HCT116 (cell line): ENCODE measurements around the gene SNRNP200.

ENCODE experiments used
- CTCF ChIP-seq, 3 experiments: fragments of 200-600 bp in 1 of 3; sonication (generic) in 1 of 3; IDR thresholded peaks in 2 of 3; conservative IDR thresholded peaks in 1 of 3; 2 replicates each; pipeline ENCODE4 v1.5.1; 2012 to 2017; ENCODE audit warnings: low read depth in 2 of 3, low read length in 2 of 3, antibody characterized with exemption in 1 of 3, borderline replicate concordance in 1 of 3, control low read depth in 1 of 3, mild to moderate bottlenecking in 1 of 3, mixed read lengths in 1 of 3, mixed run types in 1 of 3, moderate library complexity in 1 of 3; ENCODE audit not compliant: insufficient read depth in 1 of 3
- POLR2A ChIP-seq: IDR thresholded peaks from 2 replicates; pipeline ENCODE4 v1.7.0; 2011; ENCODE audit warnings: borderline replicate concordance; ENCODE audit not compliant: insufficient read depth, insufficient read length; ENCODE audit errors: extremely low read depth
- TCF7L2 ChIP-seq: IDR thresholded peaks from 2 replicates; pipeline ENCODE4 v1.7.0; 2011; ENCODE audit warnings: borderline replicate concordance, inconsistent platforms; ENCODE audit not compliant: insufficient read depth, insufficient read length; ENCODE audit errors: extremely low read depth

GRCh38 chr2:96247896-96248295, 57.5 kb downstream of the SNRNP200 start:
- TF ChIP-seq CTCF (IDR thresholded peaks at IDR 0.05 in 2 of 3, conservative IDR thresholded peaks at IDR 0.05 in 1 of 3; ENCODE audit: borderline replicate concordance in 1 of 3, insufficient read depth in 1 of 3, low read depth in 2 of 3, low read length in 2 of 3), result no peak
- TF ChIP-seq TCF7L2, result no peak
- no peak for TF ChIP-seq POLR2A
